Amniotic stem cell (primary cell): Measurements from ENCODE around the gene PSMB2.
"Not testable (repeated sequence)": the region's sequence is repeated elsewhere in the genome, so short reads cannot be mapped to it uniquely, and the experiment has no call there.

Experiments used
- DNase-seq: peaks from one replicate; lab custom pipeline; 2025; lab: John Stamatoyannopoulos, UW

Gene PSMB2

DNA sequence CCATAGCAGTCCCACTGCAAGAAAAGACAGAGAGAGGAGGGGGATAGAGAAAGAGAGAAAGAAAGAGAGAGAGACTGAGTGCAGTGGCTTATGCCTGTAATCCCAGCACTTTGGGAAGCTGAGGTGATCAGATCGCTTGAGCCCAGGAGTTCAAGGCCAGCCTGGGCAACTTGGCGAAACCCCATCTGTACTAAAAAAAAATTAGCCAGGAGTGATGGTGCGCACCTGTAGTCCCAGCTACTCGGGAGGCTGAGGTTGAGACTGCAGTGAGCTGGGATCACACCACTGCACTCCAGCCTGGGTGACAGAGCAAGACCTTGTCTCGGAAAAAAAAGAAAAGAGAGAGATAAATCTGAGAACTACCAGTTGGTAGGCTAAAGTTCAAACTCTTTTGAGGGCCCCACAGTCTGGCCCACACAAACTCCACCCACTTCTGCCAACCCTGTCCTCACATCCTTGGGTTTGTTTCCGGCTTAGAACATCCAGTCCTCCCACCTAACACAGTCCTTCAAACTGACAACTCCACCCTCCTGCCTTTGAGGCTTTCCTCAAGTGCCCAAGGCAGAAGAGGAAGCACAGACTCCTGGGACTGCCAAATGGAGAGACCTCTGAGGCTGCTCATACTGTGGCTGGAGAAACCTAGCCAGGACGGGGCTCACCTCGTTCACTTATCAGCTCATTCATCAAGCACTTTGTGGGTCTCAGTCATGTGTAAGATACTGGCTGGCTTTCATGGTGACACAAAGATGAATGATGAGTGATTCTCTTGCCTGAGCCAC lies 48.1 kb downstream of the PSMB2 start:
- no peak for DNase-seq

DNA sequence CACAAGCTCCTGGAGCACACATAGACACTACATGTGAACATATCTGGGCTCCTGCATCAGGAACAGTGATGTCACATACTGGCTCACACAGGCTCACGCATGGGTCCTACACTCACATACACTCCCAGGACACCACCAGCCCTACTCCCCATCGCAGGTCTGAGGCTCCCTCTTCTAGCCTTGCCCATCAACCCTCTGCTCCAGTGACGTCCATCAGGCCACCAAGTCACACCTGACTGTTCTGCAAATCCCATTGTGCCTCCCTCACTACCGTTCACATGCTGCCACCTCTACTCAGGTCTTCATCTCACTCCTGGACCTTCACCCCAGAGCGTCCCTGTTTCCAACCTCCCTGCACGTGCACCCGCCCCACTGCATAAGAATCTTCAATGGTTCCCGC lies 50.1 kb downstream of the PSMB2 start:
- DNase-seq, result no peak

- no peak for DNase-seq
These were observed 50.8 kb downstream of the PSMB2 start for GRCh38 chr1:35590476-35591040.

DNA sequence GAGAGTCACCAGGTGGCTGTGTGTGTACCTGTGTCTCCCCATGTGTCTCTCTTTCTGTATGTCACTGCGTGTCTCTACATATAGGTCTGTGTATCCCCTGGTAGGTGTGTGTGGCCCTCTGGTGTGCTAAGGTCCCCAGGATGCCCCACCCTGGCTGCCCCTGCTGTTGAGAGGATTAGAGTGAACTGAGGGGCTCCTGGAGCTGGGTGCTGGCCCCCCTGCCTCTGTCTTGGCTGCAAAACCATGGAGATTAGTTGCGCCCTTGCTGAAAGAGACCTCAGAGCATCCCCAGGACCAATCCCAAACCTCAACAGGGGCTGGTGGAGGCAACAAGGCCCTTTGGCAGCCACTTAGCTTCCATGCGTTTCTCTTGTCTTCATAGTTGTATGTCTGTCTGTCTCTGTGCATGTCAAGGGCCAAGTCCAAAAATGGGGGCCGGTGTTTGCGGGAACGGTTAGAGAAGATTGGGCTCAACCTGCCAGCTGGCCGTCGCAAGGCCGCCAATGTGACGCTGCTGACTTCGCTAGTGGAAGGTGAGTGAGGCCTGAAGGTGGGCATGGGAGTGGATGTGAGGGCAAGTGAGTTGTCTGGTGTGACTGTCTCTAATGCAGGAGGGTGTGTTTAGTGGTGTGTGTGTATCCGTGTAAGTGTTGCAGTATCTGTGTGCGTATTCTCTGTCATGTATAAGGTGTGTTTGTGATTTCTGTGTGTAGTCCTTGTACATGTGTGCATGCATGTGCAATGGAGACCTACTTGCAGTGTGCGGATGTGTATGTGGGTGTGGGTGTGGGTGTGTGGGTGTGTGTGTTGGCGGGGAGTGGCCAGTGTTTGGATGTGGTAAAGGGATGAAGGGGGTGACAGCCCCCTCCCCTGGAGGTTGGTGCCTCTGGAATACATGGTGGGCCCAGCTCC lies 51.6 kb downstream of the PSMB2 start:
- no peak for DNase-seq

- no peak for DNase-seq
These were observed 53.0 kb downstream of the PSMB2 start for GRCh38 chr1:35588197-35588910.

DNA sequence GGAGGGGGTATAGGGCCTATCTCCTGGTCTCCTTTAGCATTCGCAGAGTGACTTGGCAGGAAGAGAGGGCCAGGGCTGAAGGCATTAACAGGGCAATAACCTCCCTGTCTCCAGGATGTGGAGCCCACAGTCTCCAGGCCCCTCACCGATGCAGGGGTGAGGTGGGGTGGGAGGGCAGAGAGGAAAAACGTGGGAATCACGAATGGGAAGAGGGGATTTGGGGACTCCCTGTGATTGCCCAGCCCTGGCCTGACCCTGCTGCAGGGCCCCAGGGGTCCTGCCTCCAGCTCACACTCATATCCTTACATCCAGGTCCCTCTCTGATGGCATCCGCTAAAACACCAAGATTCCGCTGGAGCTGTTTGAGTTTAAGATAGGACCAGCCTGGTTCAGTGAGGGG lies 53.6 kb downstream of the PSMB2 start:
- no peak for DNase-seq

GRCh38 chr1:35586808-35587207 lies 54.5 kb downstream of the PSMB2 start:
- DNase-seq, result no peak

DNA sequence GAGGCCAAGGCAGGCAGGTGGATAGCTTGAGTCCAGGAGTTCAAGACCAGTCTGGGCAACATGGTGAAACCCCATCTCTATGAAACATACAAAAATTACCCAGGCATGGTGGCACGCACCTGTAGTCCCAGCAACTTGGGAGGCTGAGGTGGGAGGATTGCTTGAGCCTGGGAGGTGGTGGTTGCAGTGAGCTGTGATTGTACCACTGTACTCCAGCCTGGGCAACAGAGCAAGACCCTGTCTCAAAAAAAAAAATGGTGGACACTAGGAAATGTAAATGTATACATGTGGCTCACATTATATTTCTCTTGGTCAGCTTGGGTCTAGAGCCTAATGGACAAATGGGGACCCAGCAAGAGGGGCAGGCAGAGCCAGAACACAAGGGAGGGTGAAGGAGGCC lies 55.5 kb downstream of the PSMB2 start:
- not testable (repeated sequence) for DNase-seq

DNA sequence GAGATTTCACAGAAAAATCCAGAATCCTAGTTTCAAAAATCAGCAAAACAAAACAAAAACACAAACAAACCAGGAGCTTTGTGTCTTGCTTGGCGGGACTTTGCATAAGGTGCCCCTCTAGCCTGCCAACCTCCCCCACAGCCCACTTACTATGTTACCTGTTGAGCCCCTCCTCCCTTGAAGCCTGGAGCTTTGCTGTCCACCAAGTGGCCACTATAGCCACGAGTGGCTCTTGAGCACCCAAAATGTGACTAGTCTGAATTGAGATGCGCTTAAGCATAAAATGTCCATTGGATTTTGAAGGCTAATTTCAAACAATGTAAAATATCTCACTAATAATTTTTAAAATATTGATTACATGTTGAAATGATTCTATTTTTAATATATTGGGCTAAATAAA lies 56.0 kb downstream of the PSMB2 start:
- no peak for DNase-seq

DNA sequence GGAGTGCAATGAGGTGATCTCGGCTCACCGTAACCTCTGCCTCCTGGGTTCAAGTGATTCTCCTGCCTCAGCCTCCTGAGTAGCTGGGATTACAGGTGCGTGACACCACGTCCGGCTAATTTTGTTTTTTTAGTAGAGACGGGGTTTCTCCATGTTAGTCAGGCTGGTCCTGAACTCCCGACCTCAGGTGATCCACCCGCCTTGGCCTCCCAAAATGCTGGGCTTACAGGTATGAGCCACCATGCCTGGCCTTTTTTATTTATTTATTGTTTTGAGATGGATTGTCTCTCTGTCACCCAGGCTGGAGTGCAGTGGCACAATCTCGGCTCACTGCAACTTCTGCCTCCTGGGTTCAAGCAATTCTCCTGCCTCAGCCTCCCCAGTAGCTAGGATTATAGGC lies 59.7 kb downstream of the PSMB2 start:
- DNase-seq, result not testable (repeated sequence)

GRCh38 chr1:35580949-35581388 lies 60.4 kb downstream of the PSMB2 start:
- DNase-seq, result no peak

GRCh38 chr1:35577071-35577998 lies 64.0 kb downstream of the PSMB2 start:
- DNase-seq, result no peak

DNA sequence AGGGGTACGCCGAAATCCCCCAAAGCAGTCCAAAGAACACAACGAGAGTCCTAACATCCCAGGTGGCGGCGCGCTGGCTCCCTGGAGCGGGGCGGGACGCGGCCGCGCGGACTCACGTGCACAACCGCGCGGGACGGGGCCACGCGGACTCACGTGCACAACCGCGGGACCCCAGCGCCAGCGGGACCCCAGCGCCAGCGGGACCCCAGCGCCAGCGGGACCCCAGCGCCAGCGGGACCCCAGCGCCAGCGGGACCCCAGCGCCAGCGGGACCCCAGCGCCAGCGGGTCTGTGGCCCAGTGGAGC lies 64.6 kb downstream of the PSMB2 start:
- DNase-seq, result not testable (repeated sequence)

- no peak for DNase-seq
These were observed 65.1 kb downstream of the PSMB2 start for GRCh38 chr1:35576061-35576765.

GRCh38 chr1:35575416-35575958 lies 65.8 kb downstream of the PSMB2 start:
- no peak for DNase-seq

DNA sequence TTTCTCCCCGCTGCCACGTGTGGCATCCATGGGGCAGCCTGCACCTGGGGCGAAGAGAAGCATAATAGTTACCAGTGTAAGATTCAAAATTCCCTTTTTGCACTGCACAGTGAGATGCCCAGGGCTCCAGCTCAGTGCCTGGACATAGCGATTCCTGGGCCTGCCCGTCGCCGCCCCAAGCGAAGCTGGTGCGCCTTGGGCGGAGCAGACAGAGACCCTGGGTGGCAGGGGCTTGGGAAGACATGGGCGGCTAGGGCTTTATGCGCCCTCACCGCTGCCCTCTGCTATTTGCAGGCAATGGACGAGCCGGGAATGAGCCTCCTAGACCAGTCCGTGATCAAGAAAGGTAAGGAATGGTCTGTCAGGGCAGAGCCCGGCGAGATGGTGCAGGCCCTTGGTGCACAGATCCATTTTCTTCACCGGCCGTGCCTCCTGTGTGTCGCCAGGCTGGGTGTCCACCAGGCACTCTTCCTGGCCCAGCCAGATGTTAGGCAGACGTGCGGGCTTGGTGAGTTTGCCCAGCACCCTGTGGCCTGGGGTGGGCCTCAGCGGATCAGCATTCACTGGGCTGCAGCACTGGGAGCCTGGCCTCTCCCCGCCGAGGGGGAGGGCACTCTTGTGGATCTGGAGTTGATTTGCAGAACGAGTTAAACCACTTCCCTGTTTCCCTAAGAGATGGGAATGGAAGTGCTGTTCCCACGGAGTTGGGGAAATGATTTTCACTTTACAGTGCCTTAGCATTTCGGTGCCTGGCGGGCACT lies 66.5 kb downstream of the PSMB2 start:
- no peak for DNase-seq

DNA sequence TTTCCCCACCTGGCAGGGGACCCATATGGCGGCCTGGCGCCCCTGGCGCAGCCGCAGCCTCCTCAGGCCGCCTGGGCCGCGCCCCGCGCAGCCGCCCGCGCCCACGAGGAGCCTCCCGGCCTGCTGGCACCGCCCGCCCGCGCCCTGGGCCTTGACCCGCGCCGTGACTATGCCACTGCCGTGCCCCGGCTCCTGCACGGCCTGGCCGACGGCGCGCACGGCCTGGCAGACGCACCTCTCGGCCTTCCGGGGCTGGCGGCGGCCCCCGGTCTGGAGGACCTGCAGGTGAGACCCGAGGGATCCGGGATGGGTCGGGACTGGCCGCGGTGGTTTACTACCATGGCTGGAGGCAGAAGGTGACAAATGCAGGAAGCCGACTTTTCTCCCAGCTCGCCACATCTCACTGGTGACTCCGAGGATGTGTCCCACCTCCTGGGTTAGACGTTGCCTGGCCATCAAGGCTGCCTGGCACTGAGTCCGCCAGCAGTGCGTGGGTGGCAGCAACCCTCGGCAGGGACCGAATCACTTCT lies 67.1 kb downstream of the PSMB2 start:
- DNase-seq, result no peak

GRCh38 chr1:35573198-35574124 lies 67.9 kb downstream of the PSMB2 start, which contains the start of gene TFAP2E:
TFAP2E (plus strand) TSS chr1:35573314; CDS start chr1:35573578, 264 bp downstream.
- DNase-seq, result no peak
